ENCODE data around the gene EIF2B5. TPM values are rescaled to one million over a fixed set of nuclear protein-coding genes. Genes with fewer than 3 reads are reported as not detected.

Gene EIF2B5
- polyA plus RNA-seq, 1 experiment: 32.9 TPM

GRCh38 chr3:184126006-184126405 lies 9.2 kb upstream of the EIF2B5 start:
- no peaks in the 10 kb centered on the region for H3K36me3 ChIP-seq (ENCODE audit: control insufficient read depth, insufficient read depth, low read length)
- no peak overlapping the region for H3K4me3 ChIP-seq (ENCODE audit: low read depth, low read length)
- ChIA-PET CTCF (no interaction called here), POLR2A (no interaction called here)
- DNase-seq (ENCODE audit: low read depth): no peak
- H3K27me3 ChIP-seq (ENCODE audit: control insufficient read depth, insufficient read depth, low read length): no peaks in the 10 kb centered on the region
- TF ChIP-seq CTCF (IDR thresholded peaks at IDR 0.05; ENCODE audit: insufficient read depth, low read depth, low read length): no peak

GRCh38 chr3:184129012-184129411 lies 6.1 kb upstream of the EIF2B5 start:
- H3K36me3 ChIP-seq (ENCODE audit: control insufficient read depth, insufficient read depth, low read length): no peaks in the 10 kb centered on the region
- CTCF ChIA-PET: interaction anchor here (0.6 to 1.4 kb wide), 3 partner anchors 96 to 225 kb away, joined by 4 to 6 read pairs (median 5); no protein-coding TSS in a partner anchor
- peak; percentile 56 for TF ChIP-seq CTCF (IDR thresholded peaks at IDR 0.05; ENCODE audit: insufficient read depth, low read depth, low read length)
- H3K27me3 ChIP-seq (ENCODE audit: control insufficient read depth, insufficient read depth, low read length): no peaks in the 10 kb centered on the region
- no peak overlapping the region for H3K4me3 ChIP-seq (ENCODE audit: low read depth, low read length)
- no peak for DNase-seq (ENCODE audit: low read depth)
- POLR2A ChIA-PET: no interaction called here

GRCh38 chr3:184132945-184133344 lies 2.2 kb upstream of the EIF2B5 start:
- CTCF ChIA-PET: interaction anchor here (0.6 to 3.4 kb wide), 3 partner anchors 95 to 117 kb away, joined by 3 to 9 read pairs (median 4); partner anchors contain the start of gene EEF1AKMT4
- TF ChIP-seq CTCF (IDR thresholded peaks at IDR 0.05; ENCODE audit: insufficient read depth, low read depth, low read length): no peak
- no peak for DNase-seq (ENCODE audit: low read depth)
- H3K27me3 ChIP-seq (ENCODE audit: control insufficient read depth, insufficient read depth, low read length): no peaks in the 10 kb centered on the region
- peaks cover 3% of the 10 kb centered on the region; the same call in 1 of the 2 replicates for H3K36me3 ChIP-seq (ENCODE audit: control insufficient read depth, insufficient read depth, low read length)
- POLR2A ChIA-PET: no interaction called here
- H3K4me3 ChIP-seq (ENCODE audit: low read depth, low read length): no peak overlapping the region

GRCh38 chr3:184133840-184134745 lies 1.1 kb upstream of the EIF2B5 start:
- H3K4me3 ChIP-seq (ENCODE audit: low read depth, low read length): peak overlapping the region; percentile 85
- TF ChIP-seq CTCF (IDR thresholded peaks at IDR 0.05; ENCODE audit: insufficient read depth, low read depth, low read length): no peak
- POLR2A ChIA-PET: interaction anchor here (0.6 kb wide), 1 partner anchor 119 kb away, joined by 3 read pairs; no protein-coding TSS in a partner anchor
- CTCF ChIA-PET: interaction anchor here (1.0 to 3.5 kb wide), 6 partner anchors 11 to 236 kb away, joined by 3 to 24 read pairs (median 5); partner anchors contain the start of gene EEF1AKMT4
- no peaks in the 10 kb centered on the region for H3K27me3 ChIP-seq (ENCODE audit: control insufficient read depth, insufficient read depth, low read length)
- H3K36me3 ChIP-seq (ENCODE audit: control insufficient read depth, insufficient read depth, low read length): peaks cover 3% of the 10 kb centered on the region; the same call in 1 of the 2 replicates
- DNase-seq (ENCODE audit: low read depth): no peak

GRCh38 chr3:184134746-184135148 lies 411 bp upstream of the EIF2B5 start:
- CTCF ChIA-PET: interaction anchor here (0.7 to 3.5 kb wide), 7 partner anchors 10 to 243 kb away, joined by 3 to 24 read pairs (median 3); partner anchors contain the start of gene EEF1AKMT4
- Histone ChIP-seq H3K4me3 (ENCODE audit: low read depth, low read length) (peak overlapping the region; percentile 85), H3K36me3 (ENCODE audit: control insufficient read depth, insufficient read depth, low read length) (peaks cover 3% of the 10 kb centered on the region; the same call in 1 of the 2 replicates), H3K27me3 (ENCODE audit: control insufficient read depth, insufficient read depth, low read length) (no peaks in the 10 kb centered on the region)
- no peak for DNase-seq (ENCODE audit: low read depth)
- POLR2A ChIA-PET: interaction anchor here (0.6 to 0.7 kb wide), 3 partner anchors 10 to 120 kb away, joined by 3 to 11 read pairs (median 3); no protein-coding TSS in a partner anchor
- TF ChIP-seq CTCF (IDR thresholded peaks at IDR 0.05; ENCODE audit: insufficient read depth, low read depth, low read length): no peak
